Retina (tissue), 1 donor: ENCODE results near the gene PCYT1B.
A peak's percentile ranks its signal among the peaks of the same experiment; 100 is the strongest.
"Not testable (repeated sequence)": the region's sequence is repeated elsewhere in the genome, so short reads cannot be mapped to it uniquely, and the experiment has no call there.

Experiments used
- DNase-seq: peaks from one replicate; pipeline ENCODE4 v3.0.0-alpha.2; 2016

The PCYT1B gene

DNA sequence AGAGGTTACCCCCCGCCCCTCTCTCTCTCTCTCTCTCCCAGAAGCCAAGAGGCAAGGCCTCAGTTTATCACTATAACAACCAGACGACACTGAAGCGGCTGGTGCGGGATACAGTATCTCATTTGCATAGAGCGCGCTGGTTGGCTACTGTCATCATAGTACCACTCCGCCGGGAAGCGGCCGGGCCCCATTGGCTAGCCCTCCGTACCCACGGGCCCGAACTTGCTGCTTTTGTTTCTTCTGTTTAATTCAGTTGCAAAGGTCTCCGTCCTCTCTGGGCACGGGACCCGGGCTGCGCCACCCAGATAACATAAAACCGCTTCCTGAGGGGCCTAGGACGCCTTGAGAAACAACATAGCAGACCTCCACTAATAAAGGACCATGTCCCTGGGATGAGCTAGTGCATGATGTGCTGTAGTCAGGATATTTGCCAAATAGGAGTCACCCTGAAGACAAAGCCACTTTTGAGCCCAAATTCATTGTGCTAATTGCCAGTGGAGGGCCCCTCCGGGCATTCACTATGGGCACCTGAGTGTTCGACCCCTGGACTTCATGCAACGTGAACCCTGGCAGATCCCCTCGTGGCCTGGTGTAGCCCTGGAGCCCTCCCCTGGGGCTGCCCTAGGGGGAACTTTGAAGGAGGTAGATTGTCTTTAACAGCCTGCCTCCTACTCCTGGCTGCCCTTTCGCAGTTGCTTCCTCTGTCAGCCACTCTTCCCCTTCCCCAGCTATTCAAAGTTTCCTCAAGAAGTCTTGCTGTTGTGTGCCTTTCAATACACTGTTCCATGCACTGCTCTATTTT, at the start of gene PCYT1B:
Gene PCYT1B (minus strand): TSS at position 91 of the 802 bp plus-strand sequence. CDS start 242 bp downstream, outside the sequence.
- DNase-seq = peak; percentile 84

DNA sequence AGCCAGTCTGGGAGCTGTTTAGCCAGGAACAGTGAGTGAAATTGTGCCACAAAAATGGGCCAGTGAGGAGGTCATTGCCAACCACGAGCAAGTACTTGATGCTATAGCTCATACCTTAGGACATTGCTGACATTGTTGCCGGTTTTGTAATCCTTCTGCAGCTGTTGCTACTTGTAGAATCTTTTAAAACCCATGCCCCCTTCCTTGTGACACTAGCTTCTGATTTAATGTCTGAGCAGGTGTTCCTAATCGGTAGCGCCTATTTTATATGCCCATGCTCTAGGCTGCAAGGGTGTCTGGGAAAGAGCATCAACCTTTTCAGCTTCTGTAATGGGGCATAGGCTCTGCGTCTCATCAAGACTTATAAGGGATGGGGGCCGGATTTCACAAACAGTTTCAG, 49.1 kb upstream of the PCYT1B start:
- DNase-seq = no peak

DNA sequence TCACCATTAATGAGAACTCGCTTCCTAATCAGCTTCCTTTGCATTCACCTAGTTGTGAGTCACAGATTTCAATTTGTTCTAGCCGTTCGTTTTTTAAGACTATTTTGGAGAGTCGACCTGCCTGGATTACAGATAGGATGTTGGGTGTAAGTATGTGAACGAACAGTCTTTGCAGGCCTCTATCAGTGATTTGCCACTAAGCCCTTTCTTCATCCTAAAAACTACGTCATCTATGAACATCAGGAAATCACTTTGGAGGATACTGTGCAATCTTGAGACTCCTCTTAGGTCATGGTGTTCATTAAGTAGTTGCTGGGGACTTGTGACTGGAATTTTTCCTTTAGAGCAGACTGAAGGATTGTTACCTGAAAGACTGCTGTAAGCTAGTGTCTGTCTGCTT, 47.7 kb upstream of the PCYT1B start:
- DNase-seq = no peak

DNA sequence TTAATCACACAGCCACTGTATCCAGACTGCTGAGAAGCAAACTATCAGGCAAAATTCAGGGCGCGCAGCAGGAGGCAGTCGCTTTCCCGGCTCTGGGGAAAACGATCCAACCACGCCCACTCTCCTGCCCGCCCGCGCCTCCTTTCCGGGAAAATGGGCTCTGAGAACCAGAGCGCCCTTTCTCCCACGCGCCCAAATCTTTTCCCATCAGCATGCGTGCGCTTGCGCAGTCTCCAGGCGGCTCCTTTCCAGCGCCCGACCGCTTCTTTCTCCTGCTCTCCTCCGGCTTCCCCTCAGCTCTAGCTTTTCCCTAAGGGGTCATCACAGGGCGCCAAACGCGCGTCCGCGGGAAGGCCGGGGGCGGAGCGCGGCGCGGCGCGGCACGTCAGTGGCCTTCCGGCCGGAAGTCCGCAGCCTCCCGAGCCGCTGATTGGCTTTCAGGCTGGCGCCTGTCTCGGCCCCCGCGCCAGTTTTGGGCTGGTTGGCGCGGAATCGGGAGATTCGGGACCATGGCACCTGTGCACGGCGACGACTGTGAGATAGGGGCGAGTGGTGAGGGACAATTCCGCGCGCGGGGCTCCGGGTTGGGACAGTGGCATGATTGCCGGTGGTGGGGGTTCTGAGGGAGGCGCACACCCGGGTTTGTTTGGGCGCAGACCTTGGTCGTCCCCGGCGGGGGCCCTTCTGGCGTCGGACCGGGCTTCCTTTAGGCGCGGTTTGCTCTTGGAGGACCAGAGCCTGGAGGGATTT, 46.5 kb upstream of the PCYT1B start, which contains the start of gene POLA1:
Gene POLA1 (plus strand): TSS at position 466 of the 750 bp plus-strand sequence. CDS start 44 bp downstream, at position 510.
- peak; percentile 94 for DNase-seq

DNA sequence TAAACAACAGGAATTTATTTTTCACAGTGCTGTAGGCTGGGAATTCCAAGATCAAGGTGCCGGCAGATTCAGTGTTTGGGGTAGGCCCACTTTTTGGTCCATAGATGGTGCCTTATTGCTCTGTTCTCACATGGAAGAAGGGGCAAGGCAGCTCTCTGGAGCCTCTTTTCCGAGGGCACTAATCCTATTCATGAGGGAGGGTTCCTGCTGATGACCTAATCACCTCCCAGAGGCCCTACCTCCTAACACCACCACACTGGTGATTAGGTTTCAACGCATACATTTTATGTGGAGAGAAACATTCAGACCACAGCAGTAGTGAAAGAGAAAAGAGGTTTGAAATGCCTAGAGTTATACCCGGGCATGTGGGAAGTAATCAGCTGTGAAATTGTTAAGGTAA, 45.2 kb upstream of the PCYT1B start:
- no peak for DNase-seq

DNA sequence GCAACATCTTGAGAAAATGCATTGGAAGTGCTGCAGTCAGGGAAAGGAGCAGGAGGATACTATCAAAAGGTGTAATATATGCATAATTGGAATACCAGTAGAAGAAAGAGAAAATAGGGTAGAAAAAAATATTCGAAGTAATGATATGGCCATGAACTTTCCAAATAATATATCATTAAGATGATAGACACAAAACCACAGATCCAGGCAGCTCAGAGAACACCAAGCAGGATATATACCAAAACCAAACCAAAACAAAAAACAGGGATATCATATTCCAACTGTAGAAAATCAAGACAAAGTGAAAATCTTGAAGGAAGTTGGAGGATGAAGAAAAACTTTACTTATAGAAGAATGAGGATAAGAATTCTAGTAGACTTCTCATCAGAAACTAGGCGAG, 36.9 kb upstream of the PCYT1B start:
- no peak for DNase-seq

DNA sequence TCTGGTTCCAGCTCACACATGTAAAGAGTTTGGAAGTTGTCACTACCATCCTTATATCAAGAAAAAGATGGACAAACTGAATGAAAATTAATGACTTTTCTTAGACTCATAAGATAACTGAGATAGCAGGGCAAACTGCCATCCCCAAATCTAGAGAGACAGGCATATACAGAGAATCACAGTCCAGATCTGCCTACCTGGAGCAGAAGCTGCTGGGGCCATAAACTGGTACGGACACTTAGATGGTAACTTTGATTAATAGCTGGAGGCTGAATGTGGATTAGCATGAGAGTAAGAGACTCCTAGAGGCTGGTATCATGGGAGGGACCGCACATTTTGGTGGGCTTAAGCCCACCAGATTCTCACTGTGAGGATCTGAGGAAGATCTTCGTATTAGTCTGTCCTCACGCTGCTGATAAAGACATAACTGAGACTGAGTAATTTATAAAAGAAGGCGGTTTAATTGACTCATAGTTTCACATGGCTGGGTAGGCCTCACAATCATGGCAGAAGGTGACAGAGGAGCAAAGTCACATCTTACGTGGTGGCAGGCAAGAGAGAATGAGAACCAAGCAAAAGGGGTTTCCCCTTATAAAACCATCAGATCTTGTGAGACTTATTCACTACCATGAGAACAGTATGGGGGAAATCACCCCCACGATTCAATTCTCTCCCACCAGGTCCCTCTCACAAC, 35.7 kb upstream of the PCYT1B start:
- DNase-seq = no peak

DNA sequence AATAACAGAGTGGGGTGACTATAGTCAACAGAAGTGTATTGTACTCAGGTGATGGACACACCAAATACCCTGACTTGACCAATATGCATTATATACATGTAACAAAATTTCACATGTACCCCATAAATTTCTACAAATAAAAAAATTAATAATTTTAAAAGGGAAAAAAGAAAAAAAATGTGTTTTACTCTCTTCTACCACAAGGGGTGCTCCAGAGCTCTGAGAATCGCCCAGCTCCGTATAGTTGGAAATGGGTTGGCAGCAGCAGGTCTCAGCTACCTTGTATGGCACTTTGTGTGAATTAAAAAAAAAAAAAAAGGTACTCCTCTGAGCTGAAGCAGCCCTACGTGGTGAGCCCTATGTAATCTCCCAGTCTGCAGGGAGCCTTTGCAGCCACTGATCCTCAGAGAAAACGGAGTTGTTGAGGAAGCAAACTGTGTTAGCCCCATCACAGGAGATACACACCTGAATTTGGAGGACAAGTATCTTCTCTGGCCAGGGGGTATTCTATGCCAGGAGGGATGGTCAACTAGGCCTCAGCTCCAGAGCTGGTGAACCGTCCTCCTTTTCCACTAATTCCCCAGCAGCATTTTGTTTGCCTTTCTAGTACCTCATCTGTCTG, 29.4 kb upstream of the PCYT1B start:
- no peak for DNase-seq

DNA sequence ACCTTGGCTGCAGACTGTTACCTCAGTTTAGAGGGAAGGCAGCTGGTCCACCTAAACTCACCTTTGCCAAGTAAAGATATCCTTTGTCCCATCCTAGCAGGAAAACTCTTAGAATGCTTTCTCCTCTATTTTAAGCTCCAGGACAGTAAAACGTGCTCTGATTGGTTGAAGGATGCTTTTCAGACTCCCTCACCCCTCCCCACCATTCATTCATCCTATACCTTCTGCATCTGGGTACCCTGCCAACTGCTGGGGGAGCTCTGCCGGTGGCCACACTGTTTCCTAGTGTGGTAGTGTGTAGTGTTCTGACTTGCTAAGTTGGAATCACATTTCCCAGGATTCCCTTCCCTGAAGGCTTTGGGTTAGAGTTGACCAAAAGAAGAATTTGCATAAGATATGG, 26.3 kb upstream of the PCYT1B start:
- DNase-seq = no peak

DNA sequence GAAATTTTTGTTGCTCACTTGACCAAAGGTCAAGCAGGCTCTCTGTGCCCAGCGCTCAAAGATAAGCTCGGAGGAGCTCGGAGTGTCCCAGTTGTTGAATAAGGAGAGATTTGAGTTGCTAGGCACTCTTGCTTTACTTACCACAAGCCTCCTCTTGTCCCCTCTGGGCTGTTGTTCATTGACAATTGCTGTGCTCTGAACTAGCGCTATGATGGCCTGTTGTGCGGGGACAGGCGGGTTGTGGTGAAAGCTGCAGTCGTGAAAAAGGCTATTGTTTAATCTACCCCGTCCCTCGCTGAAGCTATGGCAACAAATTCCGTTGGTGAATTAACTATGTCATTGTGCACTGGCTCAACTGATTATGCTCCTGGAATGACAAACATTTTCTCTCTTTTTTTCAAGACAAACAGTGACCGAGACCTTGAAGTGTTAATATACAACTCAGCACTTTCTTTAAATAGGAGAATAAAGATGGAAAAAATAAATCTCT, 25.6 kb upstream of the PCYT1B start:
- DNase-seq = peak; percentile 50

DNA sequence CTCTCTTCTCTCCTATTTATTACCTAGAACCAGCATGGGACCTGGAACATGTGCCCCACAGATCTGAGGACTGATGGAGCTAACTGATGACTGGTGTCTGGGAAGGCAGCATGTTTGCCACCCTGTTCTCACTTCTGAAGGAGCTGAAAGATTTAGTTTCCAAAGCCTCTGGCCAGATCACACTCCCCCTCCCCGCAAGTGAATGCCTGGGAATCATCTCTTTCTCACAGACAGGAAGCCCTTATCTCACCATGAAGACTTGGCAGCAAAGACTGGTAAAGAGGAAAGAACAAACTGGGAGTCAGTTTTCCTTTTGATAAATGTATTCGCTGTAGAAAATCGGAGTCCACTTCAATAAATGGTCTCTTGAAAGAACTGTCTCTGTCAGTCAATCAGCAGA, 21.0 kb upstream of the PCYT1B start:
- DNase-seq = no peak

DNA sequence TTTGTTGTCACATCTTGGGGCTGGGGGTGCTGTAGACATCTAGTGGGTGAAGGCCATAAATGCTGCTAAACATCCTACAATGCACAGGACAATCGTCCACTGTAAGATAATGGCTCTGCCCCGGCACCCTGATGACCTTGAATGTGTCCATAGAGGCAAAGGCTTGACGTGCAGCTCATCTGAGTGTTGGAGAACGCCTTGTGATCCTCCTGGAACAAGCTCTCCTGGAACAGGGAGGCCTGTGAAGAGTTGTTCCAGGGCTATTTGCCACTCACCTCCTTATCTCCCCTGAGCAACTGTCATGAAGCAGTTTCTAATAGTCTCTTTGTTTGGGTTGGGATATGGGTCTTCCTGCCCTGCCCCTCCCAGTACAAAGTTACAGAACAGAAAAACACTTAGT, 15.2 kb upstream of the PCYT1B start:
- no peak for DNase-seq

DNA sequence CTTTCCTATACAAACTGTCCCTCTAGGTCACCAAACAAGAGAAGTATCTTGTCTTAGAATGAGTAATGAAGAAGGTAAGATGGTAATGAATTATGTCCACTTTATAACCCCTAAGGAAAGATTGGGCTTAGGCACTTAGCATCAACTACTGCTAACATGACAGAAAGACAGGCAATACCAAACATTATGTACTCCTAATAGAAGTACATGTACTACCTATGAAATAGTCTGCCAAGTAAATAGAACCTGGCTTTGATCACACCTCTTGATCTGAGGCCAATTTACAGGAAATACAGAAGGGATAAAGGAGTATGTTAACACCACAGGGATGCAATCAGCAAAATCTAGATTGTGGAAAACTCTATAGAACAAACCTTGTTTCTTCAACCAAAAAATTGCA, 14.1 kb upstream of the PCYT1B start:
- DNase-seq = no peak

DNA sequence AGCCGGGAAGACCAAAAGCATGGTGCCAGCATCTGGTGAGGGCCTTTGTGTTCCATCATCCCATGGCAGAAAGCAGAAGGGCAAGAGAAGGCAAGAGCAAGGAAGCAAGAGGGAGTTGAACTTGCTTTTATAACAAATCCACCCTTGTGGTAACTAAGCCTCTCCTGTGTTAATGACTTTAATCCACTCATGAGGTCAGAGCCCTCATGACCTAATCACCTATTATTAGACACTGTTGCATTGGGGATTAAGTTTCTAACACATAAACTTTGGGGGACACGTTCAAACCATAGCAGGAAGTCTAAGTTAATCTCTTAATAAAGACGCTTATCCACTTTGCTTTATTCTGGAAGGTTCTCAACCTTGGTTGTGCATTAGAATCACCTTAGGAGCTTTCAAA, 12.5 kb upstream of the PCYT1B start:
- no peak for DNase-seq

DNA sequence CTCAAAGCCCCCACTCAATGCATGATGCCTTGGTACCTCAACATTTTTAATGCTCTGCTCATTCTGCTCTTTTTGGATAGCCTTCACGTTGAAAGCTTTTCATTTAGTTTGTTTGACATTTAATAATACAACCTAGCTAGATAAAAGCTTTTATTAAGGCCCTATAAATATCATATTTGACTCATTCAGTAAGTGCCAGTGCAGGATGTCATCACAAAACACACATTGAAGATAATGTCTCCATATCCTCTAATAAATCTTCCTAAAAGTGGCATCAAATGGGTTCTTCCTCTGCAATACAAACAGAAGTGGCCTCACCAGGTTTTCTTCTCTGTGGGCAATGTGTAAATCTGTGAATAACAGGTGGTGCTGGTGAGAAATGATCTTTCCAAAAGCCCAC, 12.0 kb upstream of the PCYT1B start:
- DNase-seq = no peak

DNA sequence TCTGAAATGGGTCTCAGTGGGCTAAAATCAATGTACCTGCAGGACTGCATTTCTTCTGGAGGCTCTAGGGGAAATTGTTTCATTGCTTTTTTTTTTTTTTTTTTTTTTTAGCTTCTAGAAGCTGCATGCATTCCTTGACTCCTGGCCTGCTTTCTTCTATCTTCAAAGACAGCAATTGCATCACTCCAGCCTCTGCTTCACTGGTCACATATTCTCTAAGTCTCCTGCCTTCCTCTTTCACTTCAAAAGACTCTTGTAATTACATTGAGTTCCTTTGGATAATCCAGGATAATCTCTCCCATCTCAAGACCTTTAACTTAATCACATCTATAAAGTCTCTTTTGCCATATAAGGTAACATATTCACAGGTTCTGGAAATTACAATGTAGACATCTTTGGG, 11.3 kb upstream of the PCYT1B start:
- no peak for DNase-seq

DNA sequence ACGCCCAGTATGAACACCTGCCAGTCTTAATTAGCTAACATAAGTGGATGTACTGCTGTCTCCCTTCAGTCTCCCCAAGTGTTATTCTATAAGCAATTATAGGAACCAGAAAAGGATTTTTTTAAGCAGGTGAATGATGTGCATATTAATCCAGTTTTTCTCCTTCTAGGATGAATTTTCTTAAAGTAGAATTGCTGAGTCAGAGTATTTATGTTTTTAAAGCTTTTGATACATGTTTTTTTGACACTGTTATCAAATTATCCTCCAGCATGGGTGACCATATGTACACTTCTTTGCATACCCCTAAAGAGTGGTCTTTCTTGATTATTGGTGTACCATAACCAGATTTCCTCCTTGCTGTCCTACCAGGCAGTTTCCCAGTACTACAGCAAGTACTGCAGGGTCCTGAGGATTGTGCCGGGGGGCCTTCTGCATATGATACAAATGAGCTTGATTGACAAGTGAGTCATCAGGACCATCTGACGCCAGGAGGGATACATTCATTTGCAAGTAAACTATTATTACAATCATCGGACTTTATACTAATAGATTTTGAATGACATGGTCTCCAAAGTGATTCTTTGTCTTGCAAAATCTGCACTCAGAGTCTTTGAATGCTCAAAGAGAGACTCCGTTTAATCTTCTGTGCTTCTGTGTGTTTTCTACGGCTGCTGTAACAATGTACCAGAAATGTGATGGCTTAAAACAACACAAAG, 10.7 kb upstream of the PCYT1B start:
- DNase-seq = no peak

DNA sequence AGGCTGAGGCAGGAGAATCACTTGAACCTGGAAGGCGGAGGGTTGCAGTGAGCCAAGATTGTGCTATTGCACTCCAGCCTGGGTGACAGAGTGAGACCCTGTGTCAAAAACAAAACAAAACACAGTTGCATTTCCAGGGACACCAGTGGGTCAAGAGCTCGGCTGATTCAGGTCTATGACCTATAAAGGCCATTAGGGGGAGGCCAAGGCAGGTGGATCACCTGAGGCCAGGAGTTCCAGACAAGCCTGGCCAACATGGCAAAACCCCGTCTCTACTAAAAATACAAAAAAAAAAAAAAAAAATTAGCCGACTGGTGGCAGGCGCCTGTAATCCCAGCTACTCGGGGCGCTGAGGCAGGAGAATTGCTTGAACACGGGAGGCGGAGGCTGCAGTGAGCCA, 8.5 kb upstream of the PCYT1B start:
- not testable (repeated sequence) for DNase-seq

DNA sequence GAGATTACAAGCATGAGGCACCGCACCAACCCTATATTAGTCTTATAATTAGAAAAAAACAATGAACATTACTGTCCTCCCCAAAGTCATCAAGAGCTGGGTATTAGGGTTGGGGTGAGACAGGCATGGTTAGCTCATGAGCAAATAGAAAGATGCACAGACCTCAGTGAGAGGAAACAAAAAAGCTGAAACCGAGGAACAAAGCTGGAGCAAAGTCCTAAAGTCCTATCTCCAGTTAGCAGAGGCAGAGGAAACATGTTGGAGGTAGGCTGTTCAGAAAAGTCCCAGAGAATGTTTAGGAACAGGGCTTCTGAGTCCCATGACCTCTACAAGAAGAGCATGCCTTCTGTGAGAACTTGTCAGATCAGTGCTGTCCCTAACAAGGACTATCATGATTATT, 4.6 kb upstream of the PCYT1B start:
- no peak for DNase-seq

DNA sequence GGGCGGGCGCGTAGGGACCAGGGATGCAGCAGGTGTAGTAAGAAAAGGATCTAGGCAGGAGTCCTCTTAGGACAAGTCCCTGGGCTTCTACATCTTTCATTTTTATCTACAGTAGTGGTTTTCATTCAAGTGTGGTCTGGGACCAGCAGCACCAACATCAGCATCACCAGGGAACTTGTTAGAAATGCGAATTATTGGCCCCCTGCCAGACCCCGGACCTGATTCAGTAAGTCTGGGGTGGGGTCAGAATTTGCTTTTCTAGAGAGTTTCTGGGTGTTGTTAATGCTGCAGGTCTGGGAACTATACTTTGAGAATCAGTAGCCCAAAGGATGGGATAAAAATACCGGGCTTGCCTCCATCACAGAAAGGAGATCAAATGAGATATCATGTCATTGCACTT, 1.3 kb upstream of the PCYT1B start:
- DNase-seq = no peak

DNA sequence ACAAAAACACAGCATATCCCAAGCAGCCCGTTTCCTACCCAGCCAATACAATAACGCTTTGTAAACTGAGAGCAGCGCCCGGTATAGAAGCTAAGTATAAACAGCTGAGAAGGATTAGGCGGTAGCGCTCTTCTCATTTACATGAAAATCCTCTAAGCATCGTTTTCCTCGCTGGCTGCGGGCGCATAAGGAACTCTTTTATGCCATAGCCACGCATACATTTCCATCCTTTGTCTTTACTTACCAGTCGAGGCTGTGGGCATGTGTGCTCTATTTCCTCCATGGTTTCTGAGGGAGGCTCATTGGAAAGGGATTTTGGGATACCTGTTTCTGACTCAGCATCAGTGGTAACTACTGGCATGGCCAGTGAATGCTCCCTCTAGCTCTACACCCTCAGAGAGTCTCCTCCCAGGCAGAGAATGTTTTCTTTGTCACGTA, 383 bp downstream of the PCYT1B start:
- peak; percentile 54 for DNase-seq

DNA sequence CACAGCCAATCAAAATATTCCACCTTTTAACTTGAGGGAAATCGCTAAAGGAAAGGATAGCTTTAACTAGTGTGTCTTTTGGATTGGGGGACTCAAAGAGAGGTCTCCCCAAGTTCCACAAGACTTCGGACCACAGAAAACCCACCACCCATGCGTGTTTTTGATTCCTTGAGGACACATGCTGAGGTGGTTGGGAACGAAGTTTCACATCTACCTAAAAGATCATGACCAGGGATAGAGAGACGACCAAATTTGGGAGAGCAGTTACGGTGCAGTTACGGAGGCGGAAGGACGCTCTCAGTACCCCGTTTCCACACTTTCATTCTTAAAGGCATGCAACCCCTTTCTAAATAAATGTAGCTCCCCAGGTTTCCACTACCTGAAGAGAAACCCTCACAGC, 1.1 kb downstream of the PCYT1B start:
- DNase-seq = peak; percentile 12
